Tibial nerve (tissue), 3 donors: ENCODE results near the gene CEP128.

Source experiments
- CTCF ChIP-seq, 5 experiments: fragments of 200-600 bp in 3 of 5; fragments of 450-650 bp in 2 of 5; sonication (generic) in 3 of 5; IDR thresholded peaks; one replicate each; pipeline ENCODE4 v1.5.1; 2016 to 2019; ENCODE audit warnings: antibody characterized with exemption in 5 of 5, mild to moderate bottlenecking in 3 of 5, moderate library complexity in 2 of 5
- POLR2A ChIP-seq, 2 donors: fragments of 450-650 bp; IDR thresholded peaks; one replicate each; pipeline ENCODE4 v1.6.1; 2017; ENCODE audit warnings: antibody characterized with exemption in 2 of 2, mild to moderate bottlenecking in 2 of 2, moderate library complexity in 2 of 2

GRCh38 chr14:80726211-80726610 lies 215.3 kb downstream of the CEP128 start:
- TF ChIP-seq CTCF (IDR thresholded peaks at IDR 0.05) (no peak), POLR2A (IDR thresholded peaks at IDR 0.05) (no peak)
